ENCODE results near the gene HEMGN. TPM values are rescaled to one million over a fixed set of nuclear protein-coding genes. Genes with fewer than 3 reads are reported as not detected.

Gene HEMGN
- total RNA-seq, 1 experiment from 2014 or later: not detected

GRCh38 chr9:97969014-97969413 lies 31.0 kb upstream of the HEMGN start:
- POLR2A ChIA-PET (ENCODE audit: unreplicated experiment): no interaction called here

GRCh38 chr9:97966493-97966892 lies 28.5 kb upstream of the HEMGN start:
- TF ChIP-seq EZH2 (IDR thresholded peaks at IDR 0.05; ENCODE audit: low read depth) (no peak), CTCF (conservative IDR thresholded peaks at IDR 0.05) (no peak)
- H3K79me2 ChIP-seq (ENCODE audit: low read depth): no peaks in the 10 kb centered on the region
- H3K27ac ChIP-seq: no peak overlapping the region
- DNase-seq: no peak
- POLR2A ChIA-PET (ENCODE audit: unreplicated experiment): no interaction called here
- no peaks in the 10 kb centered on the region for H3F3A ChIP-seq (ENCODE audit: insufficient read depth, low read depth)
- no peak overlapping the region for H3K4me2 ChIP-seq
- no peaks in the 10 kb centered on the region for H3K27me3 ChIP-seq (ENCODE audit: insufficient read depth, low read depth)
- intact Hi-C loops (cut with micrococcal nuclease; ENCODE audit: unreplicated experiment): no loop called here
- no peaks in the 10 kb centered on the region for H3K9me2 ChIP-seq (ENCODE audit: insufficient read depth)
- H3K36me3 ChIP-seq (ENCODE audit: low read depth): no peaks in the 10 kb centered on the region
- CTCF ChIA-PET: no interaction called here
- H3K4me1 ChIP-seq (replicated peaks; ENCODE audit: insufficient read depth): no peaks in the 10 kb centered on the region
- no peaks in the 10 kb centered on the region for H3K9me3 ChIP-seq (ENCODE audit: insufficient read depth, low read depth)
- no peak overlapping the region for H3K4me3 ChIP-seq
- BruUV-seq (replicated peaks): no TSS peak
- H4K20me1 ChIP-seq (ENCODE audit: insufficient read depth): no peaks in the 10 kb centered on the region
- H2AFZ ChIP-seq: no peak overlapping the region

More at GRCh38 chr9:97969014-97969413, 31.0 kb upstream of the HEMGN start:
- Histone ChIP-seq H4K20me1 (ENCODE audit: insufficient read depth) (no peaks in the 10 kb centered on the region), H3K27me3 (ENCODE audit: insufficient read depth, low read depth) (no peaks in the 10 kb centered on the region), H3K79me2 (ENCODE audit: low read depth) (no peaks in the 10 kb centered on the region), H3K9me3 (ENCODE audit: insufficient read depth, low read depth) (no peaks in the 10 kb centered on the region), H3K4me1 (replicated peaks; ENCODE audit: insufficient read depth) (no peaks in the 10 kb centered on the region), H3F3A (ENCODE audit: insufficient read depth, low read depth) (no peaks in the 10 kb centered on the region), H3K36me3 (ENCODE audit: low read depth) (no peaks in the 10 kb centered on the region), H3K9me2 (ENCODE audit: insufficient read depth) (no peaks in the 10 kb centered on the region), H3K27ac (no peak overlapping the region), H2AFZ (no peak overlapping the region), H3K4me3 (no peak overlapping the region), H3K4me2 (no peak overlapping the region)
- intact Hi-C loops (cut with micrococcal nuclease; ENCODE audit: unreplicated experiment): no loop called here
- no TSS peak for BruUV-seq (replicated peaks)
- no peak for DNase-seq
- CTCF ChIA-PET: no interaction called here
- no peak for TF ChIP-seq CTCF (conservative IDR thresholded peaks at IDR 0.05)
- TF ChIP-seq EZH2 (IDR thresholded peaks at IDR 0.05; ENCODE audit: low read depth): no peak

- ChIA-PET CTCF (no interaction called here), POLR2A (ENCODE audit: unreplicated experiment) (no interaction called here)
- Histone ChIP-seq H3F3A (ENCODE audit: insufficient read depth, low read depth) (no peaks in the 10 kb centered on the region), H3K4me1 (replicated peaks; ENCODE audit: insufficient read depth) (no peaks in the 10 kb centered on the region), H3K27ac (no peak overlapping the region), H3K9me2 (ENCODE audit: insufficient read depth) (no peaks in the 10 kb centered on the region), H3K4me3 (no peak overlapping the region), H3K36me3 (ENCODE audit: low read depth) (no peaks in the 10 kb centered on the region), H3K79me2 (ENCODE audit: low read depth) (no peaks in the 10 kb centered on the region), H2AFZ (no peak overlapping the region), H3K4me2 (no peak overlapping the region), H3K9me3 (ENCODE audit: insufficient read depth, low read depth) (no peaks in the 10 kb centered on the region), H4K20me1 (ENCODE audit: insufficient read depth) (no peaks in the 10 kb centered on the region), H3K27me3 (ENCODE audit: insufficient read depth, low read depth) (no peaks in the 10 kb centered on the region)
- intact Hi-C loops (cut with micrococcal nuclease; ENCODE audit: unreplicated experiment): no loop called here
- no TSS peak for BruUV-seq (replicated peaks)
- no peak for DNase-seq
- no peak for TF ChIP-seq CTCF (conservative IDR thresholded peaks at IDR 0.05)
- TF ChIP-seq EZH2 (IDR thresholded peaks at IDR 0.05; ENCODE audit: low read depth): no peak
Observed at GRCh38 chr9:97964901-97965300, 26.9 kb upstream of the HEMGN start.

All from PC-9 (cell line).